ENCODE measurements around the gene RPP14.

GRCh38 chr3:58299075-58299474, 7.0 kb upstream of the RPP14 start:
- TF ChIP-seq NRF1 (conservative IDR thresholded peaks at IDR 0.05; ENCODE audit: low read depth, low read length): no peak
- TF ChIP-seq CTCF (IDR thresholded peaks at IDR 0.05 in 2 of 3, conservative IDR thresholded peaks at IDR 0.05 in 1 of 3; ENCODE audit: control insufficient read depth in 2 of 3, extremely low read depth in 1 of 3, insufficient read depth in 1 of 3, low read depth in 3 of 3, low read length in 3 of 3): no peak
- TF ChIP-seq REST (IDR thresholded peaks at IDR 0.05; ENCODE audit: low read depth, low read length): no peak
- no peak for TF ChIP-seq MYC (IDR thresholded peaks at IDR 0.05; ENCODE audit: insufficient read depth, insufficient read length, insufficient replicate concordance, low read length, severe bottlenecking)
- TF ChIP-seq MXI1 (IDR thresholded peaks at IDR 0.05; ENCODE audit: low read depth, low read length): no peak
- no peak for TF ChIP-seq ZNF217 (IDR thresholded peaks at IDR 0.05)
- TF ChIP-seq KAT2A (conservative IDR thresholded peaks at IDR 0.05; ENCODE audit: control insufficient read depth, low read depth, low read length): no peak
- TF ChIP-seq CBX5 (IDR thresholded peaks at IDR 0.05; ENCODE audit: low read depth): no peak
- no peak for TF ChIP-seq CREM (IDR thresholded peaks at IDR 0.05; ENCODE audit: low read depth)

All from GM12878 (cell line).